Fibroblast of skin of left biceps (primary cell): ENCODE data around the gene BUB1B.
"Not testable (repeated sequence)": the region's sequence is repeated elsewhere in the genome, so short reads cannot be mapped to it uniquely, and the experiment has no call there.

Experiments used
- DNase-seq, 2 experiments: peaks; one replicate each; pipeline ENCODE4 v3.0.0-alpha.2; 2013; ENCODE audit warnings: low read depth in 2 of 2

BUB1B gene, protein sequence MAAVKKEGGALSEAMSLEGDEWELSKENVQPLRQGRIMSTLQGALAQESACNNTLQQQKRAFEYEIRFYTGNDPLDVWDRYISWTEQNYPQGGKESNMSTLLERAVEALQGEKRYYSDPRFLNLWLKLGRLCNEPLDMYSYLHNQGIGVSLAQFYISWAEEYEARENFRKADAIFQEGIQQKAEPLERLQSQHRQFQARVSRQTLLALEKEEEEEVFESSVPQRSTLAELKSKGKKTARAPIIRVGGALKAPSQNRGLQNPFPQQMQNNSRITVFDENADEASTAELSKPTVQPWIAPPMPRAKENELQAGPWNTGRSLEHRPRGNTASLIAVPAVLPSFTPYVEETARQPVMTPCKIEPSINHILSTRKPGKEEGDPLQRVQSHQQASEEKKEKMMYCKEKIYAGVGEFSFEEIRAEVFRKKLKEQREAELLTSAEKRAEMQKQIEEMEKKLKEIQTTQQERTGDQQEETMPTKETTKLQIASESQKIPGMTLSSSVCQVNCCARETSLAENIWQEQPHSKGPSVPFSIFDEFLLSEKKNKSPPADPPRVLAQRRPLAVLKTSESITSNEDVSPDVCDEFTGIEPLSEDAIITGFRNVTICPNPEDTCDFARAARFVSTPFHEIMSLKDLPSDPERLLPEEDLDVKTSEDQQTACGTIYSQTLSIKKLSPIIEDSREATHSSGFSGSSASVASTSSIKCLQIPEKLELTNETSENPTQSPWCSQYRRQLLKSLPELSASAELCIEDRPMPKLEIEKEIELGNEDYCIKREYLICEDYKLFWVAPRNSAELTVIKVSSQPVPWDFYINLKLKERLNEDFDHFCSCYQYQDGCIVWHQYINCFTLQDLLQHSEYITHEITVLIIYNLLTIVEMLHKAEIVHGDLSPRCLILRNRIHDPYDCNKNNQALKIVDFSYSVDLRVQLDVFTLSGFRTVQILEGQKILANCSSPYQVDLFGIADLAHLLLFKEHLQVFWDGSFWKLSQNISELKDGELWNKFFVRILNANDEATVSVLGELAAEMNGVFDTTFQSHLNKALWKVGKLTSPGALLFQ

DNA sequence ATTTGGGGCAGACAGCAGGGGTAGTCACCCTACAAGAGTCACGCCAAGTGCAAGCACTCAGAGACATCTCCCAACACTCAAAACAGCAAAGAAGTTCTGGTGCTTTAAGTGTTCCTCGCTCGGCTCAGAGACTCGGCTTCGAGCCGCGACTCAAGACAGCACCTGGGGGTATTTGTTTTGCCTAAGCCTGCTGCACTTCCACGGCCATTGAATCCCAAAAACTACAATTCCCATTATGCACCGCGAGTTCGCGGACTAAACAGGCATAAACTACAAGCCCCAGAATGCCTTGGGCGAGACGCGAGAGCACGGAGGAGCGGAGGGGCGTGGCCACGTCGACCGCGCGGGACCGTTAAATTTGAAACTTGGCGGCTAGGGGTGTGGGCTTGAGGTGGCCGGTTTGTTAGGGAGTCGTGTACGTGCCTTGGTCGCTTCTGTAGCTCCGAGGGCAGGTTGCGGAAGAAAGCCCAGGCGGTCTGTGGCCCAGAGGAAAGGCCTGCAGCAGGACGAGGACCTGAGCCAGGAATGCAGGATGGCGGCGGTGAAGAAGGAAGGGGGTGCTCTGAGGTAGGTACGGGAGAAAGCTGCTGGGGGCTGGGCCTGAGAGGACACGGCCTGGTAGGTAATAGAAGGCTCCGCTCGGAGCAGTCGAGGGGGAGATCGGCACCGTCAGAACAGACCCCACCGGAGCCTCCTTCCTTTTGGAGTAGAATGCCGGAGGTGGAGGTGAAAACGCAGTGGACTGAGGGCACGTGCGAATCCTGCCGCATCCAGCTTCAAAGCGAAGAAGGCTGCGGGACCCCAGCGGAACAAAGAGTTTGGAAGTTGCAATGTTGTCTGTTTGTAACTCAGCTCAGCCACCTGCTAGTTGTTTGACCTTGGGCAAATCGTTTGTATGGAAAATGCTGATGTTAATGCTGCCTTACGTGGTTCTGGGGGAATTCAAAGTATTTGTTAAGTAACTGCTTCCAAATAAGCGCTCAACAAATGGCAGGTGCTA, at the start of gene BUB1B:
BUB1B (plus strand) TSS at position 381 of the 1,000 bp plus-strand sequence; CDS start at position 533, 152 bp downstream.
- peak; percentile 62 to 69 for DNase-seq

DNA sequence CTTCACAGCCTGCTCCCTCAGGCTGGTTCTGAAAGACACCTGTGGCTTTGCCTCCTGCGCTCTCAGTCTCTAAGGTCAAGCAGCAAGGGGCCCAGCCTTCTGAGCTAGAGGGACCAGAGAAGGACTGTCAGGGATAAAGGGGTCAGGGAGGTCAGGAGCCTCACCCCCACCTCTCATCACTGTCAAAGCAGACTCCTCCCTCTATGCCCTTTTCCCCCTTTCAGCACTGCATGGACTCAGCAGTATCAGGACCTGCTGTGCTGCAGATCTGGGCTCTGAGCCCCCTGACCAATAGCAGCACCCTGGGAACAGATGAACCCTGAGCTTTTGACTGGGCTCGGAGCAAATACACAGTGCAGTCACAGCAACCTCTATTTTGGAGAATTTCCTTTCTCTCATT, 49.0 kb upstream of the BUB1B start:
- DNase-seq, result no peak

DNA sequence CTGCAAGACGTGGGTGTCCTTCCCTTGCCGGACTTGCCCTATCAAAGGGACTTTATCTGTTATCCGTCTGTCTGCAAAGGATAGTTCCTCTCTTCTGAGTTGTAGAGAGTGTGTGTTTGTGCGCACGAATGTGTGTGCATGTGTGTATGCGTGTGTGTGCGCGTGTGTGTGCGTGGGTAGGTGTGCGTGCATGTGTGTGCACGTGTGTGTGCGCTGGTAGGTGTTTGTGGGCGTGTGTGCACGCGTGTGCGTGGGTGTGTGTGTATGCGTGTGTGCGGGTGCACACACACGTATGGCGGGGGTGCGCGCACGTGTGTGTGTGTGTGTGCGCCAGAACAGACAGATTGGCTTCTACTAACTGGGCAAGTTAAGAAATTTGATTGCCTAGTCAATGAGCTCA, 48.1 kb upstream of the BUB1B start:
- DNase-seq, result no peak

DNA sequence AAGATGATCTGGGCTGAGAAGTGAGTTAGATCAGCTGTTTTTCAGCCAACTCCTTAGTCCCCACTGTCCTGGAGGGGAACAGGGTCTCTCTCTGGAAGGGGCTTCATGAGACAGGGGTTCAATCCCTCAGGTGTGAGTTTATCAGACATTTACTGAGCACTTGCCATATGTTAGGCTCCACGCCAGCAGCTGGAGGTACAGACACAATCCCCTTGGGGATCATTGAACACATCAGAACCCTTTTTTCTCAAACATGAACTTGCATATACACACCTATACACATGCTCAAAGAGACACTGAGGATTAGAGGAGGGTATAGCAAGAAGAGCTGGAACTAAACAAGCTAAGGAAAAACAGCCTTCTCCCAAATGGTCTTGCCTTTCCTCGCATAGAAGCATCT, 46.7 kb upstream of the BUB1B start:
- DNase-seq, result no peak

DNA sequence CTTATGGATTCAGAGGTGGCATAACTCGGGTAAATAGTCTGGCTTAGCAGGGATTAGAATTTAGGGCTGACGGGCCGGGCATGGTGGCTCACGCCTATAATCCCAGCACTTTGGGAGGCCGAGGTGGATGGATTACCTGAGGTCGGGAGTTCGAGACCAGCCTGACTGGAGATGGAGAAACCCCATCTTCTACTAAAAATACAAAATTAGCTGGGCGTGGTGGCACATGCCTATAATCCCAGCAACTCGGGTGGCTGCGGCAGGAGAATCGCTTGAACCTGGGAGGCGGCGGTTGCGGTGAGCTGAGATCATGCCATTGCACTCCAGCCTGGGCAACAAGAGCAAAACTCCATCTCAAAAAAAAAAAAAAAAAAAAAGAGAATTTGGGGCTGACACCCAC, 45.8 kb upstream of the BUB1B start:
- not testable (repeated sequence) for DNase-seq

DNA sequence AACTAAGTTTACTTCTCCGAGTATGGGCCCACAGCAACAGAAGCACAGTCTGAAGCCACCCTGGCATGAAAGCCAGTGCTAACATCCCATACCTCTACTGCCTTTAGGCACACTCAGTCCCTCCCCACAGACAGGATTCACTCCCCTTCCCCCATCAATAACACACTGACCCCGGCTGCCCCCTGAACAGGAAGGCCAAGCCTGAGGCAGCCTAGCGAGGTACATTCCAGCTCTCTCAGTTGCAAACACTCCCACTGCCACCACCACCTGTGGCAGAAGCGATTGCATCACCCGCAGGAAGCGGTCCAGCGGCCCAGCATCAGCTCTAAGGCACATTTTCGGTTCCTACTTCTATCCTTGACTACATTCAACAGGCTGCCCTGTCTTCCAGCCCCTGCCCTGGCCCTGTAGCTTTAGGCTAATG, 45.2 kb upstream of the BUB1B start:
- no peak for DNase-seq

DNA sequence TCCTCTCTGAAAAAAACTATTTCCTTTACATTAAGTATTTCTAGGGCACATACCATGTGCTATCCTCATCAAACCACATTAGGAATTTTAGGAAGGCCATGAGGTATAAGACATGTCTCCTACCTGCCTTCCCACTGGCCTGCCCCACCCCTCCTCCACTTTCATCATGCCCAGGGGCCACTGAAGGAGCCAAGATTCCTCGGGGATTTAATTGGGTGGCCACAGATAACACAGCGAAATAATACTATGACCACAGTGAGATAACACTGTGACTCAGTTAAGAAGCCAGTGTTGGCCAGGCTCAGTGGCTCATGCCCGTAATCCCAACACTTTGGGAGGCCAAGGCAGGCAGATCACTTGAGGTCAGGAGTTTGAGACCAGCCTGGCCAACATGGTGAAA, 42.4 kb upstream of the BUB1B start:
- no peak for DNase-seq

DNA sequence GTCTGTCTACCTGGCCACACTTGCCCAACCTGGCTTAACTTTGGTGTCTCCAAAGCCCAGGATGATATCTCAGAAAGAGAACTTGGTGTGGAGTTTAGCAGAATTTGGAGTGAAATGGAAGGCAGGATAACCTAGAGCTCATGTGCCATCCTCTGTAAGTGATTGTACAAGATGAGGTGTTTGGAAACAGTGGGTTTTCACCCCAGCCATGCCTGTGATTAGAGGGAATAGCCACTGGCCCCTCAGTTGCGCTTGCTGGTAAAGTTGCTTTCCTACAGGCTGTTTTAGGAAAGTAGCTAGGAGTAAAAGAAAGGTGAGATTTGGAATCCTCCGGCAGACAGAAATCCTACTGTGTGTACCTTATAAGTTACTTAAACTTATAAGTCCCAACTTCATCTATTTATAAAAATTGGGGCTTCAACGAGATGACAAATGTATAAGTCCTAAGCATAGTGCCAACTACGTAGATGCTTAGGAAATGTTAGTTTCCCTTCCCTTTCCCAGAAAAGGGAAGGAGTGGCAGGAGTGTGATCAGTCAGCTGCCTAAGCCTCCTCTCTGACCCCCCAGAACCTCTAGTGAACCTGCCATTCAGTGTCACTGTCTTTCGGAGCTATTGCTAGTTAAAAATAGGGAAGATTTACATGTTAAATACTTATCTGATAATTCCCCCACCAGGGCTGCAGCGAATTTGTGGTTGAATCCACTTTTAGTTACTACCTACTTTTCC, 38.8 kb upstream of the BUB1B start:
- no peak for DNase-seq

DNA sequence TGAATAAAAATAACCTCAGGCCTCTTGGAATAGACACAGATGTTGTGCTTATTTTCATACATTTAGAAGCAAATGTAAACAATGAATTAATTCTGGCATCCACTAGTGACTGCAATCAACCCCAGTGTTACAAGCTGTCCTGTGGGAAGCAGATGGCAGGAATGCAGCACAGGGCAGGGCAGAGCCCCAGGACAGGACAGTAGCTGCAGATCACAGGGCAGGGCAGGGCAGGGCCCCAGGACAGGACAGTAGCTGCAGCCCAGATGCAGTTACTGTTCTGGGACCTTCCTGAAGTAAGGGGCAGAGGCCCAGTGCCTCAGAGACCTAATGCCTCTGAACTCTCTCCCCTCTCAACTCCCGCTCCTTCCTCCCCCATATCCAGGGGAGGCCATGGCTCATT, 37.9 kb upstream of the BUB1B start:
- DNase-seq, result not testable (repeated sequence)

DNA sequence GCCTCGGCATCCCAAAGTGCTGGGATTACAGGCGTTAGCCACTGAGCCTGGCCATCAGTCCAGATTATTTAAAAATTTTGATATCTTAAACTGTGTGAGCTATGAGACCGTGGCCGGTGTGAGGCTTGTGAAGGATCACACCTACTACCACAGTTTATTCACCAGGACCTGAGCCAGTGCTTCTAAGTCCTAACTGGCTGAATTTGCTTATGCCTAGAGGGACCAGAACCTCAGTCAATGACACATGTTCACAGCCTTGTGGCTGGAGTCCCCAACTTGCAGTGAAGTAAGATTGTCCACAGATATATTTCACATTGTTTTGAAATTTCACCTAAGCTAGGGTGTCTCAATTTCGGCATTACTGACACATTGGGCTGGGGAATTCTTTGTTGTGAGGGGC, 37.0 kb upstream of the BUB1B start:
- DNase-seq, result not testable (repeated sequence)

DNA sequence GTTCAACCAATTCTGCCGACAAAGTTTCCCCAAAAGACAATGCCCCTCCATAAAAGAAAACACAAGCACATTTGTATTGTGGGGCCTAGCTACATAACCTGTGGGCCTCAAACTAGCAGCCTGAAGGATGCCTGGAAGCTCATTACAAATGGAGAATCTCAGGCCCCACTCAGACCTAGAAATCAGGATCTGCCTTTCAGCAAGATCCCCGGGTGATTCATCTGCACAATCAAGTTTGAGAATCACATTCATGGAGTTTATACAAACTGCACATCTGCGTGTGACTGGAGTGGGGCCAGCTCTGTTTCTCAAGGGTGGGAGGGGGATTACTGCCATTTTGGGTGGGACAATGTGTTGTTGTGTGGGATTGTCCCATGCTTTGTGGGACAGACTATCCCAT, 36.5 kb upstream of the BUB1B start:
- not testable (repeated sequence) for DNase-seq

DNA sequence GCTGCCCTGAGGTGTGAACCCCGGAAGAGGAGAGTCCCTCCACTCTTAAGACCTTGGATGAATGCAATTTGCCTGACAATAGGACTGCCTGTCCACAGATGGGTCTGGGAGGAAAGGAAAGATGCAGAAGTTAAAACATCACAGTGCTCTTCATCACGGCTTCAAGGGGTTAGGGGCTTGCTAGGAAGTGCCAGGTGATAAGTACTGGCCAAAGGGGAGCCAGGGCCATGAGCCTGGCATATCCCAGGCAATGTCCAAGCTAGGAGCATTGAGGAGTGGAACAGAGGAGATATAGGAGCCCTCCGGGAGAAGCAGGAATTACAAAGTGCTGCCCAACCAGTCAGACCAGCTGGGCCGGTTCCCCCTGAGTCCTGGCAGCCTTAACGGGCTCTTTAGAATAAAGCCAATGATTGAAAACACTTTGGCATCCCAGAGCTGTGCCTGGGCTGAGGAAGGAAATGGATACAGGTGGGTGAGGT, 36.0 kb upstream of the BUB1B start:
- not testable (repeated sequence) for DNase-seq

DNA sequence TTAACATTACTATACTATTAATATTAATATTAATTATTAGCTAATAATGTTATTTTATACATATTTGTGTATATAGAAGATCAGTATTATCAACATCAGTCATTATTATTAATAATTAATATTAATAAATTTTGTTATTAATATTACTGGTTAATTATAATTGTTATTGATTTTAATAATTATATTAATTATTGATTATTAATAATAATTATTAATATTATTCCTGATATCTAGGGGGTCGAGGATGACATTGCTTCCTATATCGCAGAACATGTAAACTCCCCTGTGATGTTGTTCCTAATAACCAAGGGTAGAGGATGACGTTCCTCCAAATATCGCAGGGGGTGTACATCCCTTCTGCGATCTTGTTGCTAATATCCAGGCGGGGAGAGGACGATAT, 34.9 kb upstream of the BUB1B start:
- DNase-seq, result no peak

DNA sequence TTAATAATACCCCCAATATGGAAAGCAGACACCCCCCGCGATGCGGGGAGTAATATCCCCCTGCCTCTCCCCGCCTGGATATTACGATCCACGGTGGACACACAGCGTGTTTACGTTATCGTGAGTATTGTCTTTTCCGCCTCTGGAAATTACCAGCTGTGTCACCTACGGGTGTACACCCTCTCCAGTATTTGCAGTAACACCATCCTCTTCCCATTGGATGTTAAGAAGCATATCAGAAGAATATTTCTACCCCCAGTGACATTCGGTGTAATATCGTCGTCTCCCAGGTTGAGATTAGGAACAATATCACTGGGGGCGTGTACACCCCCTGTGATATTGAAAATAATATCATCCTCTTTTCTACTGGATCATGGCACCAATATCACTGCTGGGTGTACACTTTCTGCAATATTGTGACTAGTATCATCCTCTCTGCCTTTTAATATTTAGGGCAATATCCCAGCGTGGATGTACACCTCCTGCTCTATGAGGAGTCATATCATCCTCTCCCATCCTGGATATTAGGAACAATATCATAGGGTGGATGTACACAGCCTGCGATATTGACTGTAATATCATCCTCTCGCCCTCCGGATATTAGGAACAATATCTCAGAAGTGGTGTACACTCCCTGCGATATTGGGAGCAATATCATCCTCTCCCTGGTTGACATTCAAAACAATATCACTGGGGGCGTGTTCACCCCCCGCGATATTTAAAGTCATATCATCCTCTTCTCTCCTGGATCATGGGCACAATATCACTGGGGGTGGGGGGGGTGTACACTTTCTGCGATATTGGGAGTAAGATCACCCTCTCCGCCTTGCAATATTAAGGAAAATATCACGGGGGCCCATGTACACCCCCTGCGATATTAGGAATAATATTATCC, 31.9 kb upstream of the BUB1B start:
- DNase-seq, result no peak

DNA sequence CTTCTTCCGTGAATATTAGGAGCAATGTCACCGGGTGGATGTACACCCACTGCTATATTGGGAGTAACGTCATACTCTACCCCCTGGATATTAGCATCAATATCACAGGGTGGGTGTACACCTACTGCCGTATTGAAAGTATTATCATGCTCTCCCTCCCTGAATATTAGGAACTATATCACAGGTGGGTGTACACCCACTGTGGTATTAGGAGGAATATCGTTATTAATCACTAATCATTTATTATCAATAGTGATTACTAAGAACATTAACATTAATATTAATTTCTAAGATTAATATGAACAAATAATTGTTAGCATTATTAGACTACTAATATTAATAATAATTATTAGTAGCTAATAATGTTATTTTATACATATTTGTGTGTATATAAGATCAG, 30.8 kb upstream of the BUB1B start:
- DNase-seq, result no peak

DNA sequence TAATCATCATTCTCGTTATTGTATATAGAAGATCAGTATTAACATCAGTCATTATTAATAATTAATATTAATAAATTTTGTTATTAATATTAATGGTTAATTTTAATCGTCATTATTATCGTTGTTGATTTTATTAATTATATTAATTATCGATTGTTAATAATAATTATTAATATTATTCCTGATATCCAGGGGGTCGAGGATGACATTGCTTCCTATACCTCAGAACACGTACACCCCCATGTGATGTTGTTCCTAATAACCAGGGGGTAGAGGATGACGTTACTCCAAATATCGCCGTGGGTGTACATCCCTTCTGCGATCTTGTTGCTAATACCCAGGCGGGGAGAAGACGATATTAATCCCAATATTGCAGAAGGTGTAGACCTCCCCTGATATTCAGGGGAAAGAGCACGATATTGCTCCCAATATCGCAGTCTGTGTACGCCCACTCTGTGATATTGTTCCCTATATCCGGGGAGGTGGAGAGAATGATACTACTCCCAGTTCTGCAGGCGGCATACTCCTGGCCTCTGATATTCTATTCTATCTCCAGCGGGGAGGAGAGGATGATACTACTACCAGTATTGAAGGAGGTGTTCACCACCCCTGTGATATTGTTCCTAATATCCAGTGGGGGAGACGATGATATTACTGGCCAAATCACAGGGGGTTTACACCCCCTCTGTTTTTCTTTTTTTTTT, 29.9 kb upstream of the BUB1B start:
- DNase-seq, result no peak

DNA sequence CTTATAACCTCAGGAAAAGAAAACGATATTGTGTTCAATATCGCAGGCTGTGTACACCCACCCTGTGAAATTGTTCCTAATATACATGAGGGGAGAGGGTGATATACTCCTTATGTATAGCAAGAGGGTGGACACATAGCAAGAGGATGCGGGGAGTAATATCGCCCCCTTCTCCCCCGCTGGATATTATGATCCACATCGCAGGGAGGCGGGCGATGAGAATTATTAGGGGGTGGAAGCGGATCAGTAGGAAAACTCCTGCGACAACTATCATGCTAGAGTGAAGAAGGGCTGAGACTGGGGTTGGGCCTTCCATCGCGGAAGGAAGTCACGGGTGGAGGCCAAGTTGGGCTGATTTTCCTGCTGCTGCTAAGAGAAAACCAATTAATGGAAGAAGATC, 27.3 kb upstream of the BUB1B start:
- no peak for DNase-seq

DNA sequence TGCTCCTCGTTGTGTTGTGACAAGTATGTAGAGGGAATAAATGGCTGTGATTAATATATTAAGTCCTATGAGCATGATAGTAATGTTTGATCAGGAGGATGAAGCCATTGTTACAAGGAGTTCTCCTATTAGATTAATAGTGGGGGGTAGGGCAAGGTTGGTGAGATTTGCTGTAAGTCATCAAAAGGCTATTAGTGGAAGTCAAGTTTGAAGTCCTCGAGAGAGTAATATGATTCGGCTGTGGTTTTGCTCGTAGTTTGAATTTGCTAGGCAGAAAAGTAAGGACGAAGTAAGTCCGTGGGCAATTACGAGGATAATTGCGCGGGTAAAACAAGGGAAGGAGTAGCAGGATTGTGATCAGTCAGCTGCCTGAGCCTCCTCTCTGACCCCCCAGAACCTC, 26.0 kb upstream of the BUB1B start:
- no peak for DNase-seq
